SKM-1 (cell line): ENCODE data around the gene TLE3.
A peak's percentile ranks its signal among the peaks of the same experiment; 100 is the strongest.
"Not testable (repeated sequence)": the region's sequence is repeated elsewhere in the genome, so short reads cannot be mapped to it uniquely, and the experiment has no call there.

Experiments
- DNase-seq: peaks from one replicate; lab custom pipeline; 2025; ENCODE audit not compliant: unreplicated experiment; lab: John Stamatoyannopoulos, UW

TLE3 gene

DNA sequence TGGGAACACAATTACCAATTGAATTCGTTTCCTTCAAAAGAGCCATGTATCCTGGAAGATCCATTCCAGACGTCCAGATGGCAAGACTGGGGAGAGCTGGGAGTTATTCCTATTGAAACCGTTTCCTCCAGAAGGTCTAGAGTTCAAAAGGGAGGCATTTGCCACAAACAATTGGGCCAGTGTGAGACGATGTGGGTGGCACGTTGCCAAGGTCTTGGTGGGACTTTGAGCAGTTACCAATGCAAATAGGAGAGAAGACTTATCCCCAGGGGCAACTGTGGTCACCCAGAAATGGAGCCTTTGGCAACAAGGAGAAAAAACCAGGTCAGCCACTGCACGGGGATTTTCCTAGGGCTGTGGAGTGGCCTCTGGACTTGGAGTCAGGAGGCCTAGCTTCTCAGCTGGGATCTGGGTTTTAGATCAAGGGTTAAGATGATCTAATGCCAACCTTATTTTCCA is 29.6 kb upstream of the TLE3 start:
- DNase-seq = no peak

DNA sequence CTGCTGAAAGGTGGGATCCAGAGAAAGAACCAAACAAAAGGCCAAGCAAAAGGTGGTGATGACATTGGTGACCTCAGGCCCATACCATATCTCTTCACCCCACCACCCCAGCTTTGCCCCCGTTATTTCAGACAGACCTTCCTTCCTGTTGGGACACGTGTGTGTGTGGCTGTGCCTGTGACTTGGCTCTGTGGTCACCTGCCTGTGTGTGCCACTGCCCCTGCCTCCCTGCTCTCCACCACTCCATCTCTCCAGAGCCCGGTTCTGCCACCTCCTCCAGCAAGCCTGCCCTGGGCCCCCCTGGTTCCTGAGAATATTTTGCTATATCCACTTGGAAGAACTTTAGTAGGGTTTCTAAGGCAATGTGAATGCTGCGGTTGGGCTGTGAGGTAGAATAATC is 28.6 kb upstream of the TLE3 start:
- no peak for DNase-seq

DNA sequence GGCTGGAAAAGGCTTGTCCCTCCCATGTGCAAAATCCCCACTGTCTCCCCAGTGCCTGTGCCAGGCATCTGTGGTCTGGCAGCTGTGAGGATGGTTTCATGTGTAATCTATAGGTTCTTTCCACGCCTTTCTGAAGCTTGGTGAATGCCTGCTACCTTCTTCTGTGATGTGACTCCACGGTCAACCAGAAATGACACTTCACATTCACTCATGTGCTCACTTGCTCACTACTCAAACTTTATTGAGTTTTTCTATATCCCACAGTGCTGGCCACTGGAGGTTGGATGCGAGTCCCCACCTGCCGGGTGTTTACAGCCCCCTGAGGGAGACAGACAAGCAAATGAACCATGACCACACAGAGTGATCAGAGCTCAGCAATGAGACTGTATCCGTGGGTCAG is 27.9 kb upstream of the TLE3 start:
- DNase-seq = no peak

DNA sequence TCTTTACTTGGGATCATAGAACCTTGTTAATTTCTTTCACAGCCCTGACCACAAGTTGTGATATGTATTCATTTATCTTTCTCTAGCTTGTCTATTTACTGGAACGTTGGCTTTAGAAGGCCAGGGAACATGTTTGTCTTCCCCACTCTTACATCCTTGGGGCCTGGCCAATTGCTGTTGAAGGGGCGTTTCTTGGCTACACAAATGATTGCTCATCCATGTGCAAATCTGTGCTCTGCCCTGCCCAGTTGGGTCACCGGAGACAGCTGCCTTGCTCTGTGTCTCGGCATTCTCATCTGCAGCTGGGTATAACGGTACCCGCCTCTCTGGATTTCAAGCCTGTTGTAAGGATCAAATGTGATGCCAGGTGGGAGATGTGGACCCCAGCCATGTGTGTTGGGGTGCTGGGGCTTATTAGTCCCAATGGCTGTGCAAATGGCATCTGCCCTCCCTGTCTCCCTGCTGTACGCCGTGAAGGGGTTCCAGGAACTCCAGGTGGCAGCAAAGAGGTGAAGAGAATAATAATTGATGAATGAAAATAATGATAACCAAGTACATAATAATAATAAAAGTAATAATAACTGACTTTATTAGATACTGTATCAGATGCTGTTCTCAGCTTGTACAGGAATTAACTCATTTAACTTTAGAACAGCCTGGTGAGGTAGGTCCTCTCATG is 24.0 kb upstream of the TLE3 start:
- no peak for DNase-seq

DNA sequence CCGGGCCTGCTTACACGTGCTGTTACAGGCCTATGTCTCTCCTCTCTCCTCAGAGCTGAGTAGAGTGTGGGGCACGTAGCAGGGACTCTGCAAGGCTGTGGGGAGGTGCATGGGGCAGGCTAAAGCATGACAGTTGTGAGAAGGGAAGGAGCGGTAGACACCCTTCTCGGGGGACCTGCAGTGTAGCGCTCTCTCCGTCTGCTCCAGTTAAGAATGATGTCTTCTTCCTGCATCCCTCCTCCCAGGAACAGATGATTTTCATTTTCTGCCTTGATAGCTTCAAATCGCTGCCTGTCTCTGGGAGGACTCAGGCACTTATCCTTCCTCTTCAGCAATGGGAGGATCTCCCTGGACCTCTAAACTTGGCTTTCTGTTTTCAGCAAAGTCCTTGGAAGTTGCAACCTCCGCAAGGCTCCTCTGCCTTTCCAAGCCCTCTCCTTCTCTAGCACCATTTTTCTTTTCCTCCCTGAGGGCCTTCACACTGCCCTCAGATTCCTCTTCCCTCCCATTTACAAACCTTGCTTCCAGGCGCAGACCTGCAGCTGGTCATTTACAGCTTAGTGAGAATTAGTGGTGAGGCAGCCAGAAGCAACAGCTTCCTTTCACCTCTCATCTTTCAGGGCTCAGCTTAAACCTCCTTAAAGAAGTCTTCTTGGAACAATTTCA is 23.4 kb upstream of the TLE3 start:
- no peak for DNase-seq

DNA sequence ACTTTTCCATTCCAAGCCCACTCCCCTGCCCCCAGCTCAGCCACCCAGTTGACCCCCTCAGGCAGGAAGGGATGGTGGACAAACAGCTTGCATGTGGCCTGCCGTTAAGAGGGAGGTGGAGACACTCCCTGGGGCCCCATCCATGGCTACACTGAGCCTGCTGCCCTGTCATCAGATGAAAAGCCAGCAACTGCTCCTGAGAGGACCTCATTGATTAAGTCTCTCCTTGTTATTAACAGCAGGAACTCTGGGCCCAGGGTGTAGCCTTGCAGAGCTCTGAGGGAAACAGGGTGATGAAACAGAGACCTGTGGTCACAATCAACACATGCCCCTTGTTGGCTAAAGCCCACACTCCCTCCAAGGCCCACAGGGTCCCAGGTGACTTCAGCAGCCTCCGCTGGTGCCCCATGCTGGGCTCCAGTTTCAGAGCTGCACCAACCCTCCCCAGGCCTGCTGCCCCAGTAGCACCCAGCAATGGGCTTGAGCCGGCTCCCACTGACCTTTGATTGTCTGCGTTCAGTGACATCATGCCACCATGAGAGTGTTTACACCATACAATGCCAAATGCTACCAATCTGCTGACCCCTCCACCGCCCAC is 22.3 kb upstream of the TLE3 start:
- DNase-seq = no peak

DNA sequence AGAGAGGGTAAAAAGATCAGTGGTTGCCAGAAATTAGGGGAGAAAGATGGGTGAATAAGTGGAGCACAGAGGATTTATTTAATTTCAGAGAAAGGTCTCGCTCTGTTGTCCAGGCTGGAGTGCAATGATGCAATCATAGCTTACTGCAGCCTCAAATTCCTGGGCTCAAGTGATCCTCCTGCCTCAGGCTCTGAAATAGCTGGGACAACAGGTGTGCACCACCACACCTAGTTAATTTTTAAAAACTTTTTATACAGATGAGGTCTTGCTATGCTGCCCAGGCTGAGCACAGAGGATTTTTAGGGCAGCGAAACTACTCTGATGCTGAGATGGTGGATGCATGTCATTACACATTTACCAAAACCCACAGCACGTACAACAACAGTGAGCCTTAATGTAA is 20.9 kb upstream of the TLE3 start:
- no peak for DNase-seq

DNA sequence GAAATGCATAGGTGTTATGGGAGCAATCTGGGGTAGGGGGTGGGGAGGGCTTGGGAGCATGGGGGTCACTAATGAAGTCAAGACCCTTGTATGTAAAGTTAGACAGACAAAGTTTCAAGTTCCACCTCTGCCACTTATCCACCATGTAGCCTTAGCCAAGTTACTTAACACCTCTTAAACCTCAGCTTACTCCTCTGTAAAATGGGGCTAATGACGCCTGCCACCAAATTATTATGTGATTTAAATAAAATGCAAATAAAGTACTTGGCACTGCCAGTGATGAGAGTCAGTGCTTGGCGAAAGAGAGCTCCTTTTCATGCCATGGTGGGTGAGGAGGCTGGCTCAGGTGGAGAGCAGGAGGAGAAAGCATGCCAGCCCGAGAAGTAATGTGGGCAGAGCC is 18.6 kb upstream of the TLE3 start:
- no peak for DNase-seq

DNA sequence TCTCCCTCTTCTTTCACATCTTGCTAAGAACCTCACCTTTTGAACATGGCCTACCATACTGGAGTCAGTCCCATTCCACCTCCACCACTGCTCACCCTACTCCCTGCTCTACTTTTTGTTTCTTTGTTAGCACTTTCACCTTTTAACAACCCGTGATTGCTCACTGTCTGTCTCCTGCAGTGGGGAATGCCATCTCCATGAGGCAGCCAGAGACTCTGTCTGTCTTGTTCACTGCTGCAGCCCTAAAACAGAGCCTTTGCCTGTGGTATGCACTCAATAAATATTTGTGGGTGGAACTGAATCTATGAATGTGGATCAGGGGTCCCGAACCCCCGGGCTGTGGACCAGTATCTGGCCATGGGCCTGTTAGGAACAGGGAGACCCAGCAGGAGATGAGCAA is 16.5 kb upstream of the TLE3 start:
- DNase-seq = no peak

DNA sequence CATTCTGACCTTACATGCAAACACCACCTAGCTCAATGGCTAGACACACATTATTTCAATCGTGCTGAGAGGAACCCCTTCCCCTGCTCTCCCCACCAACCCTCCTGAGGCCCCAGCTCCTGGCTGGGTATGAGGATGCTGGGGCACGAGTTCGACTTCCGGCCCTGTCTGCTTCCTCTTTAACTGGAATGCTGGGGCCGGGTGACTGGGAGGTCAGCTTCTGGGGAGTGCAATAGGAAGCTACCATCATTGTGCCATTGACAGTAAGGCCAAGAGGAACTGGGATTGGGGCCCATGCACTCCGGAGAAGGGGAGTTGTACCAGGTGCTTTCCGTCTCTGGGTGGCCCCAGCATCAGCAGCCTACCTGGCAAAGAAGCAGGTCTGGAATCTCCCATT is 15.6 kb upstream of the TLE3 start:
- DNase-seq = peak; percentile 92

DNA sequence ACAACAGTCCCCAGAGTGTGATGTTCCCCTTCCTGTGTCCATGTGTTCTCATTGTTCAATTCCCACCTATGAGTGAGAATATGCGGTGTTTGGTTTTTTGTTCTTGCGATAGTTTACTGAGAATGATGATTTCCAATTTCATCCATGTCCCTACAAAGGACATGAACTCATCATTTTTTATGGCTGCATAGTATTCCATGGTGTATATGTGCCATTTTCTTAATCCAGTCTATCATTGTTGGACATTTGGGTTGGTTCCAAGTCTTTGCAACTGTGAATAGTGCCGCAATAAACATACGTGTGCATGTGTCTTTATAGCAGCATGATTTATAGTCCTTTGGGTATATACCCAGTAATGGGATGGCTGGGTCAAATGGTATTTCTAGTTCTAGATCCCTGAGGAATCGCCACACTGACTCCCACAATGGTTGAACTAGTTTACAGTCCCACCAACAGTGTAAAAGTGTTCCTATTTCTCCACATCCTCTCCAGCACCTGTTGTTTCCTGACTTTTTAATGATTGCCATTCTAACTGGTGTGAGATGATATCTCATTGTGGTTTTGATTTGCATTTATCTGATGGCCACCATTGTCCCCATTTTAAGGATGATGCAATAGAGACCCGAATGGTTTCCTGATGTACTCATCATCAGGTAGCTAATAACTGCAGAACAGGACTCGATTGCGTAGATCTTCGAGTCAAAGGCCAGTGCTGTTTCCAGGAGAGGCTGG is 15.0 kb upstream of the TLE3 start:
- not testable (repeated sequence) for DNase-seq

DNA sequence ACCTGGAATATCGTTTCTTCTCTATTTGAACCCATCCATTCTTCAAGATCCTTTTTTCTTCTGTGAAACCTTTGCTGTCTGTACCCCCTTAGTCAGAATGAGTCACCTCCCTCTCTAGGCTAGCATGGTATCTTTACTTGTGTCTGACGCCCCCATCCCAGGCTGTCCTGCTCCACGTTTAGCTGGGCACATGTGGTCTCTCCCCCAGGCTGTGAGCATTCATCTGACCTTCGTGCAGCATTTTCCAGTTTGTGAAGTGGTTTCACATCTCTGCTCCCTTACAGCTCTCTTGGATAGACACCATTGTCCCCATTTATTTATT is 14.3 kb upstream of the TLE3 start:
- no peak for DNase-seq

DNA sequence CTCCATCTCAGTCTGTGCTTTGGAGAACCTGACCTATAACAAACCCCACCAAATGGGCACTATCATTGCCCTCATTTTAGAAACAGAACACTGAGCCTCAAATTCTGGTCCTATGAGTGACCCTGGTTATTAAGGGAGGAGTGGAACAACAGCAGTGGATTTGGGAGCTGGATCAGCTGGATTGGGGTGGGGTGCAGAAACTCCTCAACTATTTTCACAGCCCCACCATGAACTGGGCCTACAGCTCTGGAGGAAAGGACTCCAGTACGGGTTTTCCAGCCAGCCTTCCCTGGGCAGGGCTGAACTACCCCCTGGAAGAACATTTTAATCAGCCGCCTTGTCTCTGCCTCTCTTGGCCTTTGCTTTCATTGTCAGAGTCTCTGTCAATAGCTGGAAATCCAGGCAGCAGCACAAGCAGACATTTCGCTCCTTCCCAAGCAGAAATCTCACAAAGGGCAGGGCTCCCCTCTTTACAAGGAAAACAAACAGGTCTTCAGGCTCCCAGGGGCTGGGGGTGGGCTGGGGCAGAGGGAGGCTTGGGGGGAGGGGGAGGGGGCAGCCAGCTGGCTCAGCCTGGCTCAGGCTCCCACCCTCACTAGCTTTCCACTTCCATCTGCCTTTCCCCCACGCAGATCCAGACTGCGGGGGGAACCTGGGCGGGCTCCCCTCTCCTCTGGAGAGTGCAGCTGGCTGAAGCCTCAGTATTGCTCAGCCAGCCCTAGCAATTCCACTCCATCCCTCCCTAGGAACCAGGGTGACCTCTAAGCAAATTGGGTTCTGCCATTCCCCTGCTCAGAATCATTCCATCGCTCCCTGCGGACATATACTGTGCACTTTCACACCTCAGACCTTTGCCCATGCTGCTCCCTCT is 13.7 kb upstream of the TLE3 start:
- no peak for DNase-seq

DNA sequence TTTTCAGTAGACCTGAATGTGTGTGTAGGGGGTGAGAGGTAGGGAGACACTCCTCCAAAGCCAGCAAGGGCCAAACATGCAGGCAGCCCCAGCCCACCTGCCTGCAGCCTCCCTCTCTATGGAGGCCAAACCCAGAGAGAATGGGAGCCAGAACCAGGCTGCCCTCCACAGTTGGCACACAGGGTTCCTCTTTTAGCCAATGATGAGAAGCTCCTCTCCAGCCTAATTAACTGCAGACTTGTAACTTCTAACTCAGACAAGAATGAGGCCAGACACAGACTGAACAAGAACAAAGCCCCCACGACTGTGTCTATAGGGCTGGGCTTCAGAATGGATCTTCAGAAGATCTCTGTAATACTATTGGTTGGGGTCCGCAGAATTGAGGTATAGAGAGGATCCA is 12.3 kb upstream of the TLE3 start:
- peak; percentile 23 for DNase-seq

DNA sequence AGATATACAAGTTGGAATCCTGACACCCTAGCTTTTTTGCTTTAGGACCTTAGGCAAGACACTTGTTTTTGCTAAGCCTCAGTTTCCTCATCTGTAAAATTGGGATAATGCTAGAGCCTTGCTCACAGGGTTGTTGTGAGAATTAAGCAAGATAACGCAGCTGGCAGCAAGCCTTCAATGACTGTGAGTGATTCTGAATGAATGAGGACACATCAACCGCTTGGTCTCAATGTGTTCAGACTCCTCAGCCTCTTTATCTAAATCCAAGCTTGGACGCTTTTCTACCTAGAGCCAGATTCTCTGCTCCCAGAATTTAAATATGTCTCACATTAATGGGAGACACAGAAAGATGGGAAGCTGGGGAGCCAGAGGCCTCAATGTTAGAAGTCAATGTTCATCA is 11.8 kb upstream of the TLE3 start:
- DNase-seq = no peak

DNA sequence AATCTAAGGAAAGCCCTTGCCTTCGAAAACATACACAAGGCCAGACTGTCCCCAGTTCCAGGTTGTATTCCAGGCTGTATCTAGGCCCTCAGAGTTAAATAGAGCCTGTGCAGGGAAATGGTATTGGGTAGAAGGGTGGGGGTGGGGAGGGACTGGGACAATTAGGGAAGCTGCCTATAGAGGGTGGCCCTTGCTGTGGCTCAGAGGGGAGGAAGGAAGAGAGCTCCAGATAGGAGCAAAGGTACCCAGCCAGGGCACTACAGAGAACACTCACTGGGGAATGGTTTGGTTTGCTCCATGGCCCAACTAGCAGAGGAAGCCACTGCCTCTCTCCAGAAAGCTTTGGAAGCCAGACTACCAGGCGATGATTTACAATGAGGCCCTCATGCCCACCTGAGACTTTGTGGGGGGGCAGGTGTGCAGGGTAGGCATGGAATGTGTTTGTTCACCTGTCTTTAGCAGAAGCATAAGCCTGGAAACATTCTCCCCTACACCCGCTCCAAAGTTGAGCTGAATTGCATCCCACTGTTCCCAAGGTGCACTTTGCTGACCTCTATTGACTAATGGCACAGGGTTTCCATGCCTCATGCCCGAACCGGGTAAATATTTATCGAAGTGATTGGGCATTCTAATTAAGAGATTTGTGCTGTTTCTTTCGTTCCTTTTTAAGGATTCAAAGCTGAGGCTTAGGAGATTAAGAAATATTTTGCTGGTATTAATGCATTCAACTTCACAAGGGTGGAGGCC is 6.3 kb upstream of the TLE3 start:
- DNase-seq = no peak

DNA sequence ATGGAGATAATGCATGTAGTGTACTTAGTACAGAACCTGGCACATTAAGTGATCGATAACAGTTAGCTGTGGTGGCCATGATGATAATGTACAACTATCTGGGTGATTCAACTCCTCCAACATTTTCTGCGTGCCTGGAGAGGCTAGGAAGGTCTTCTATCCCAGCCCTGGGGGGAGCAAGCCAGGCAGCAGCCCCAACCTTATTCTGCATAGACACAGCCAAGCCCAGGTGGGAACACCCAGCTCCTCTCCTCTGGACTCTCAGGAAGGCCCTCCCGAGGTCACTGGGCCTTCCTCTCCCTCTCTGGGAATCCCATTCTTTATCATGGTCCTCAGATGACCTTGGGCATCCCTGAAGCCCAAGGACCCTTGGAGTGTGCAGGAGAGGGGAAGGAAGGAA is 5.1 kb upstream of the TLE3 start:
- no peak for DNase-seq

DNA sequence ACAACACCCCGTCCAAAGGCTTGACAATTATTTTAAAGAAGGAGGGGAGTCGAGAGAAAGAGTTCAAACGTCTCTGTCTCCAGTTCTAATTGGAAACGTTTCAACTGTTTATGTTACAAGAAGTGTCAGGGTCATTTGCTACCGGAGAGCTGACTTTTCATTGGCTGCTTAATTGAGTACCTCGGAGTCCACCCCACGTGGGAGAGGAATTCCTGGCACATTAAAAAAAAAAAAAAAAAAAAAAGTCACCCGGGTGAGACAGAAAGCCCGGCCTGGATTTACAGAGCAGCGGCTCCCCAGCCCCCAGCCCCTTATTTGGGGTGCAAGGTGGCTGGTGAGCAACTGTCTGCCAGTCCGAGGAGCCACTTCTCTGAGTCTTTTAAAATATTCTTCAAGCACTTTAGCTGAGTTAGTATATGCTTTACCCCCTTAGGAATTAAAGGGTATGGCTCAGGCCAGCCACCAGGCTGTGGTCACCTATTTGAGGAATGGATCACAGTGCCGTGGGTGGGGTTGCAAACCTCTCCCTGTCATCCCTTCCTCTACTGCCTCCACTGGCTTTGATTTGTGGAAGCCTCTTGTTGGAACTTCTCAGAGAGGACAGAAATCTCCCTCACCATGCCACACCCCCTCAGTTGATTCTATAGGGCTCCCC is 3.9 kb upstream of the TLE3 start:
- DNase-seq = peak; percentile 41

DNA sequence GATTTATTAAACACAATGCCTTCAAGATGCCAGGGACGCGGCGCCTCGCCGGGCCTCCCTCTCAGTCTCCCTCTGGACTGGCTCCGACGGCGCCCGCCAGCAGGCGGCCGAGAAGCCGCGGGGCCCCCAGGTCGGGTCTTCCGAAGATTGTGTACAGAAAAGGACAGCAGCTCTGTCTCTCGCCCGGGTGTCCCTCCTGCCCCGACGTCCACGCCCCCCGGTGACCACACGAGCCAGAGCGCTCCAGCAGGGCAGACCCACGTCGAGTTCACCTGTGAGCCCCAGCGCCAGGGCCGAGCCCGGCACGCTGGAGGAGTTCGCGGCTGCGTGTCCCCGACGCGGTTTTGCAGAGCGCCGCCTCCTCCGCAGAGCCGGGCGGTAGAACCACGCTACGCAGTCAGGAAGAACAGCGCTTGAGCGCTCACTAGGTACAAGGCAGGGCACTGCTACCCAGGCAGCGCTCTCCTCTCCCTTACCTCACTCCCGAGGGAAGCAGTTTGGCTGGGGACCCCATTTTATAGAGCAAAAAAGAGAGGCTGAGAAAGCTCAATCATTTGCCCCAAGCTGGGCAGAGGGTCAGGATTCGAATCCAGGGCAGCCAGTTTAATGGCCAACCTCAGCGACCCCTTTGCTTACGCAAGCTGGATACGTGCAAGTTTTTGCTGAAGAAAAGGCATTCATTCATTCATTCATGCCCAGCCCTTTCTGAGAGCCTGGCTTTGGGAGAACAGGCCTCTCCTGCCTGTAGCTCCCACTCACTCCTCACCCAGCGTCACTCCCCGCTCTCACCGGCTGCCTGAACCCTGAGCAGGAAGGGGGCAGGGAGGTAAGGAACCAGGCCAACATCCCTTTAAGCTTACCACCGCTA is 3.0 kb upstream of the TLE3 start:
- DNase-seq = peak; percentile 38
